IMR-90 (cell line): ENCODE measurements around the gene CD68. TPM values are rescaled to one million over a fixed set of nuclear protein-coding genes. Genes with fewer than 3 reads are reported as not detected.

Experiments
- ATAC-seq: fragments of 200-7000 bp; cut with Tn5 transposase; 2 replicates; pipeline ENCODE4 v1.9.1; 2020; ENCODE audit warnings: low read depth, mild to moderate bottlenecking, moderate library complexity
- BruUV-seq: library from RNA; stranded (reverse); fragments of 400-500 nt; replicated peaks from 2 replicates; lab custom pipeline; 2021; lab: Mats Ljungman, UMichigan
- CTCF ChIA-PET: fragments of 300-600 bp; formaldehyde crosslinking; extraction: SDS; loops from one replicate; lab custom pipeline; 2021; ENCODE audit warnings: antibody characterized with exemption; lab: Yijun Ruan, JAX
- POLR2A ChIA-PET: fragments of 300-600 bp; sonication (Branson Sonifier 250); formaldehyde crosslinking; loops from one replicate; lab custom pipeline; 2022; ENCODE audit warnings: antibody characterized with exemption; ENCODE audit not compliant: unreplicated experiment; lab: Charles Lee
- DNase-seq: peaks from one replicate; pipeline ENCODE4 v3.0.0; 2013
- H2AFZ ChIP-seq: replicated peaks from 2 replicates; pipeline ENCODE3; 2013; ENCODE audit warnings: low read length, mild to moderate bottlenecking; ENCODE audit not compliant: poor library complexity
- H2AK5ac ChIP-seq: 2 replicates; pipeline ENCODE4 v1.6.1; 2013; ENCODE audit warnings: low read depth, low read length, inconsistent platforms
- H2AK9ac ChIP-seq: replicated peaks from 2 replicates; pipeline ENCODE3; 2013; ENCODE audit warnings: mild to moderate bottlenecking, low read depth, low read length, moderate library complexity; ENCODE audit not compliant: poor library complexity
- H2BK120ac ChIP-seq: 2 replicates; pipeline ENCODE4 v1.6.1; 2013; ENCODE audit warnings: low read depth, low read length, inconsistent platforms
- H2BK15ac ChIP-seq: 3 replicates; pipeline ENCODE4 v1.6.1; 2013; ENCODE audit warnings: low read depth, low read length, inconsistent platforms
- H2BK20ac ChIP-seq: 2 replicates; pipeline ENCODE4 v1.6.1; 2013; ENCODE audit warnings: low read depth, mild to moderate bottlenecking, inconsistent platforms, low read length, moderate library complexity
- H2BK5ac ChIP-seq: 2 replicates; pipeline ENCODE4 v1.6.1; 2013; ENCODE audit warnings: mild to moderate bottlenecking, low read depth, low read length, inconsistent platforms; ENCODE audit not compliant: poor library complexity, severe bottlenecking
- H3K14ac ChIP-seq: replicated peaks from 2 replicates; pipeline ENCODE4 v1.6.1; 2013; ENCODE audit warnings: low read depth, low read length, inconsistent platforms
- H3K18ac ChIP-seq: 2 replicates; pipeline ENCODE4 v1.6.1; 2013; ENCODE audit warnings: low read depth, low read length, control low read depth
- H3K23ac ChIP-seq: 2 replicates; pipeline ENCODE4 v1.6.1; 2013; ENCODE audit warnings: low read depth, low read length, inconsistent platforms
- H3K27ac ChIP-seq: 2 replicates; pipeline ENCODE4 v1.5.1; 2013; ENCODE audit warnings: mild to moderate bottlenecking, control low read depth, low read length; ENCODE audit not compliant: insufficient read depth
- H3K27me3 ChIP-seq: 2 replicates; pipeline ENCODE4 v1.6.1; 2013; ENCODE audit warnings: low read length; ENCODE audit not compliant: control insufficient read depth, insufficient read depth
- H3K36me3 ChIP-seq: 2 replicates; pipeline ENCODE4 v1.6.1; 2013; ENCODE audit warnings: low read length, mixed read lengths; ENCODE audit not compliant: control insufficient read depth, insufficient read depth
- H3K4ac ChIP-seq: 2 replicates; pipeline ENCODE4 v1.6.1; 2013; ENCODE audit warnings: low read depth, low read length, inconsistent platforms
- H3K4me1 ChIP-seq: 2 replicates; pipeline ENCODE4 v1.6.1; 2013; ENCODE audit warnings: low read length, mixed read lengths; ENCODE audit not compliant: control insufficient read depth, insufficient read depth
- H3K4me2 ChIP-seq: 2 replicates; pipeline ENCODE4 v1.6.1; 2013; ENCODE audit warnings: low read depth, mild to moderate bottlenecking, control low read depth, low read length, moderate library complexity
- H3K4me3 ChIP-seq: 2 replicates; pipeline ENCODE4 v1.5.1; 2013; ENCODE audit warnings: low read depth, mild to moderate bottlenecking, control low read depth, low read length, moderate library complexity; ENCODE audit not compliant: insufficient read depth
- H3K56ac ChIP-seq: 2 replicates; pipeline ENCODE4 v1.6.1; 2013; ENCODE audit warnings: low read length, inconsistent platforms; ENCODE audit not compliant: insufficient read depth; ENCODE audit errors: extremely low read depth
- H3K79me1 ChIP-seq, 2 experiments: 2 replicates each; pipeline ENCODE4 v1.6.1; 2013; ENCODE audit warnings: low read length in 2 of 2, inconsistent platforms in 1 of 2, low read depth in 1 of 2
- H3K9ac ChIP-seq: 2 replicates; pipeline ENCODE4 v1.6.1; 2013; ENCODE audit warnings: low read depth, low read length, control low read depth
- H3K9me1 ChIP-seq: 2 replicates; pipeline ENCODE4 v1.6.1; 2013; ENCODE audit warnings: low read length, inconsistent platforms; ENCODE audit not compliant: insufficient read depth
- H3K9me3 ChIP-seq: 2 replicates; pipeline ENCODE4 v1.6.1; 2013; ENCODE audit warnings: low read length; ENCODE audit not compliant: control insufficient read depth, insufficient read depth
- H4K20me1 ChIP-seq: 2 replicates; pipeline ENCODE4 v1.6.1; 2013; ENCODE audit warnings: low read length, inconsistent platforms; ENCODE audit not compliant: insufficient read depth
- H4K5ac ChIP-seq: 2 replicates; pipeline ENCODE4 v1.6.1; 2013; ENCODE audit warnings: mild to moderate bottlenecking, low read depth, low read length, control low read depth
- H4K8ac ChIP-seq, 2 experiments: 2 replicates each; pipeline ENCODE4 v1.6.1; 2013; ENCODE audit warnings: low read depth in 2 of 2, low read length in 2 of 2, control low read depth in 1 of 2, inconsistent platforms in 1 of 2
- H4K91ac ChIP-seq: 2 replicates; pipeline ENCODE4 v1.6.1; 2013; ENCODE audit warnings: low read depth, low read length, inconsistent platforms; ENCODE audit not compliant: insufficient read depth
- BHLHE40 ChIP-seq: fragments of 150-350 bp; IDR thresholded peaks from 2 replicates; pipeline ENCODE4 v1.6.1; 2016; ENCODE audit warnings: mild to moderate bottlenecking, low read depth, low read length
- FOS ChIP-seq: fragments of 150-350 bp; IDR thresholded peaks from 2 replicates; pipeline ENCODE4 v1.6.1; 2016; ENCODE audit warnings: low read depth, low read length
- MAFK ChIP-seq: IDR thresholded peaks from 2 replicates; pipeline ENCODE4 v1.6.1; 2012; ENCODE audit warnings: low read depth, low read length, improper control_type of control experiment
- MAZ ChIP-seq: IDR thresholded peaks from 2 replicates; pipeline ENCODE4 v1.6.1; 2012; ENCODE audit warnings: low read depth, mild to moderate bottlenecking, low read length, improper control_type of control experiment, moderate library complexity, borderline replicate concordance
- MXI1 ChIP-seq: IDR thresholded peaks from 2 replicates; pipeline ENCODE4 v1.6.1; 2012; ENCODE audit warnings: low read depth, mild to moderate bottlenecking, low read length, moderate library complexity, borderline replicate concordance
- NFE2L2 ChIP-seq: fragments of 150-350 bp; IDR thresholded peaks from 2 replicates; pipeline ENCODE4 v1.6.1; 2016; ENCODE audit warnings: low read depth, mild to moderate bottlenecking, low read length
- POLR2A ChIP-seq: IDR thresholded peaks from 2 replicates; pipeline ENCODE4 v1.6.1; 2012; ENCODE audit warnings: mild to moderate bottlenecking, low read depth, low read length
- RAD21 ChIP-seq: IDR thresholded peaks from 2 replicates; pipeline ENCODE4 v1.6.1; 2012; ENCODE audit warnings: low read length, improper control_type of control experiment
- RCOR1 ChIP-seq: IDR thresholded peaks from 2 replicates; pipeline ENCODE4 v1.6.1; 2012; ENCODE audit warnings: mild to moderate bottlenecking, low read length, improper control_type of control experiment; ENCODE audit not compliant: insufficient replicate concordance
- RFX5 ChIP-seq: IDR thresholded peaks from 2 replicates; pipeline ENCODE4 v1.8.0; 2012; ENCODE audit warnings: low read depth, mild to moderate bottlenecking, low read length, moderate library complexity
- SMC3 ChIP-seq: fragments of 150-350 bp; IDR thresholded peaks from 2 replicates; pipeline ENCODE4 v1.6.1; 2016; ENCODE audit warnings: low read depth, mild to moderate bottlenecking, antibody characterized with exemption, low read length, moderate library complexity
- USF2 ChIP-seq: fragments of 150-350 bp; IDR thresholded peaks from 2 replicates; pipeline ENCODE4 v1.6.1; 2017; ENCODE audit warnings: mild to moderate bottlenecking, antibody characterized with exemption, low read length, low read depth
- WGBS, 2 experiments: methylation state at CpG; one replicate each; pipeline versions ENCODE4 v1.1.5 to v1.1.7; 2013; ENCODE audit warnings: missing lambda C conversion rate in 2 of 2; ENCODE audit not compliant: insufficient read length in 1 of 2; ENCODE audit errors: extremely low coverage in 2 of 2; 5-methylcytosine and 5-hydroxymethylcytosine counted together
- dilution Hi-C: fragments of 300-500 bp; cut with HindIII; formaldehyde crosslinking; loops from one replicate; pipeline ENCODE4 v1.14.3; 2018; ENCODE audit warnings: low sequenced_read_pairs; ENCODE audit not compliant: unreplicated experiment
- in situ Hi-C: fragments of 300-500 bp; cut with MboI; formaldehyde crosslinking; loops from 3 replicates; pipeline ENCODE4 v1.14.3; 2019; ENCODE audit warnings: low sequenced_read_pairs, inconsistent platforms, mixed read lengths
- intact Hi-C: fragments of 100-400 bp; cut with micrococcal nuclease; formaldehyde crosslinking; loops from 2 replicates; pipeline ENCODE4 v1.10.0; 2022
- polyA plus RNA-seq, 3 experiments: library from polyadenylated mRNA; depleted of rRNA; stranded (reverse); fragments of >200 nt; gene quantifications; 2 replicates each; pipeline ENCODE4 v1.2.3, GENCODE V29; 2012; ENCODE audit warnings: low replicate concordance in 1 of 3
- total RNA-seq: library from RNA; depleted of rRNA; stranded (reverse); fragments of >200 nt; gene quantifications from 2 replicates; pipeline ENCODE4 v1.2.3, GENCODE V29; 2012
- TF ChIP-seq, protein P1 (sequence below): conservative IDR thresholded peaks from 2 replicates; pipeline ENCODE4 v1.5.1; 2012; ENCODE audit warnings: mild to moderate bottlenecking, low read depth, low read length, improper control_type of control experiment

The CD68 gene
- total and polyA plus RNA-seq, 2 of the 4 experiments (the other 2 are of a cell fraction): 16.0 to 43.1 TPM

DNA sequence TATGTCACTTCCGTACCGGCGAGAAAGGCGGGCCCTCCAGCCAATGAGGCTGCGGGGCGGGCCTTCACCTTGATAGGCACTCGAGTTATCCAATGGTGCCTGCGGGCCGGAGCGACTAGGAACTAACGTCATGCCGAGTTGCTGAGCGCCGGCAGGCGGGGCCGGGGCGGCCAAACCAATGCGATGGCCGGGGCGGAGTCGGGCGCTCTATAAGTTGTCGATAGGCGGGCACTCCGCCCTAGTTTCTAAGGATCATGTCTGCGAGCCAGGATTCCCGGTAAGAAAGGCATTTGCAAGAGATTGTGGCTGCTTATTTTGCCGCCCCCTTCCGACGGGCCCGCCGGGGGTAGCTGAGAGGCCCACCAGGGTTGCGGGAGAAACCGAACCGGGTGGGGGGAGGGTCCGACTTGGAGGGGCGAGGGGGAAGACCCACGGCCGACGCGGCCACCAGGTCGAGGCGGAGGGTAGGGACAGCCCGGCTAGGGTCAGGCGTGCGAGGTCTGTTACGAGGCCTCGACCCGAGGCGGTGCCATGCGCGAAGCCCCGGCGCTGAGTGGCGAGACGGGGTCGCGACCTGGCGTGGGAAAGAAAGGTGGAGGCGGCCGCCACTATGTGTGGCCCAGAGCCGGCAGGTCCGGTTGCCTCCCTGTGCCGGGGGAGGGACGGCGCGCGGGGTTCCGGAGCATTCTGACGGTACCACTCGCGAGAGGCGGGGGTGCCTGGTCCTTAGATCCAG lies 6.7 kb upstream of the CD68 start:
- Histone ChIP-seq H3K79me1 (peaks cover 10 to 58% of the 10 kb centered on the region in 2 experiments; a peak in 3 of 4 replicates), H2BK20ac (no peak overlapping the region), H4K5ac (peak overlapping the region; percentile 32), H2BK15ac (no peak overlapping the region), H2AFZ (peak overlapping the region; percentile 90), H3K56ac (peak overlapping the region; percentile 81), H3K36me3 (peaks cover 58% of the 10 kb centered on the region), H3K4me2 (peak overlapping the region; percentile 0; the same call in 1 of the 2 replicates), H3K4ac (peak overlapping the region; percentile 92), H3K9me3 (no peaks in the 10 kb centered on the region), H3K27ac (peak overlapping the region; percentile 97), H3K23ac (peak overlapping the region; percentile 91; the same call in 1 of the 2 replicates), H3K14ac (peak overlapping the region; percentile 97), H3K4me3 (peak overlapping the region; percentile 77), H2AK9ac (peak overlapping the region; percentile 99), H2AK5ac (peak overlapping the region; percentile 99), H3K9ac (peak overlapping the region; percentile 95), H4K91ac (peak overlapping the region; percentile 94), H3K18ac (peak overlapping the region; percentile 1; the same call in 1 of the 2 replicates), H2BK5ac (peak overlapping the region; percentile 78), H3K27me3 (no peaks in the 10 kb centered on the region), H4K20me1 (peaks cover 51% of the 10 kb centered on the region), H3K4me1 (peaks cover 8% of the 10 kb centered on the region), H3K9me1 (peaks cover 9% of the 10 kb centered on the region; the same call in 1 of the 2 replicates), H2BK120ac (peak overlapping the region; percentile 6; the same call in 1 of the 2 replicates), H4K8ac (peak overlapping the region; percentile 73 to 81)
- ChIA-PET CTCF (interaction anchor here (1.2 kb wide), 1 partner anchor 12 kb away, joined by 4 read pairs; no protein-coding TSS in a partner anchor), POLR2A (interaction anchor here (0.6 to 2.2 kb wide), 6 partner anchors 11 to 547 kb away, joined by 3 to 12 read pairs (median 4); partner anchors contain the start of genes MPDU1 and TMEM256)
- in situ Hi-C loops: no loop called here
- peak; percentile 99 for DNase-seq
- intact Hi-C loops: loop anchor here (5.0 kb wide), 1 partner anchor 270 kb away; no protein-coding TSS in a partner anchor
- BruUV-seq: no TSS peak
- peak; percentile 88 for ATAC-seq
- WGBS, 2 experiments: 0% methylated on average over 43 of the region's 73 CpGs; no CpG with 5 or more reads in 1 of the 2 experiments
- dilution Hi-C loops: no loop called here
- TF ChIP-seq FOS (peak; percentile 86), MAFK (no peak), USF2 (no peak), RCOR1 (no peak), POLR2A (peak; percentile 100), RAD21 (no peak), RFX5 (no peak), BHLHE40 (no peak), NFE2L2 (no peak), MXI1 (no peak), SMC3 (no peak), MAZ (peak; percentile 36; the same call in 1 of the 2 replicates)
- TF ChIP-seq, protein P1, sequence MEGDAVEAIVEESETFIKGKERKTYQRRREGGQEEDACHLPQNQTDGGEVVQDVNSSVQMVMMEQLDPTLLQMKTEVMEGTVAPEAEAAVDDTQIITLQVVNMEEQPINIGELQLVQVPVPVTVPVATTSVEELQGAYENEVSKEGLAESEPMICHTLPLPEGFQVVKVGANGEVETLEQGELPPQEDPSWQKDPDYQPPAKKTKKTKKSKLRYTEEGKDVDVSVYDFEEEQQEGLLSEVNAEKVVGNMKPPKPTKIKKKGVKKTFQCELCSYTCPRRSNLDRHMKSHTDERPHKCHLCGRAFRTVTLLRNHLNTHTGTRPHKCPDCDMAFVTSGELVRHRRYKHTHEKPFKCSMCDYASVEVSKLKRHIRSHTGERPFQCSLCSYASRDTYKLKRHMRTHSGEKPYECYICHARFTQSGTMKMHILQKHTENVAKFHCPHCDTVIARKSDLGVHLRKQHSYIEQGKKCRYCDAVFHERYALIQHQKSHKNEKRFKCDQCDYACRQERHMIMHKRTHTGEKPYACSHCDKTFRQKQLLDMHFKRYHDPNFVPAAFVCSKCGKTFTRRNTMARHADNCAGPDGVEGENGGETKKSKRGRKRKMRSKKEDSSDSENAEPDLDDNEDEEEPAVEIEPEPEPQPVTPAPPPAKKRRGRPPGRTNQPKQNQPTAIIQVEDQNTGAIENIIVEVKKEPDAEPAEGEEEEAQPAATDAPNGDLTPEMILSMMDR: no peak
